Measurements from ENCODE around the gene MSI2. TPM values are rescaled to one million over a fixed set of nuclear protein-coding genes. Genes with fewer than 3 reads are reported as not detected.

MSI2 gene
- total and polyA plus RNA-seq, 9 of the 15 experiments (the other 6 are each of a cell fraction or from before 2014, with no cell fraction given), result 4.6 to 61.8 (median 42.4) TPM

- TF ChIP-seq MGA (IDR thresholded peaks at IDR 0.05), result peak; percentile 67
These were observed 228.7 kb downstream of the MSI2 start (continued) for GRCh38 chr17:57484826-57485565.

Measured in K562 (cell line).